Measurements from ENCODE around the gene POLR1B. TPM values are rescaled to one million over a fixed set of nuclear protein-coding genes. Genes with fewer than 3 reads are reported as not detected.
"Not testable (repeated sequence)": the region's sequence is repeated elsewhere in the genome, so short reads cannot be mapped to it uniquely, and the experiment has no call there.

The POLR1B gene
- polyA plus RNA-seq, 2 donors: 5.7 to 7.5 TPM

GRCh38 chr2:112518807-112519206 is 23.5 kb upstream of the POLR1B start:
- no peak overlapping the region for H3K27ac ChIP-seq (ENCODE audit: low read depth in 2 of 2, low read length in 1 of 2)
- no peaks in the 10 kb centered on the region for H3K27me3 ChIP-seq (ENCODE audit: control insufficient read depth in 1 of 2, insufficient read depth in 2 of 2, low read length in 2 of 2)
- H3K4me1 ChIP-seq (ENCODE audit: control insufficient read depth in 2 of 2, insufficient read depth in 2 of 2, low read length in 1 of 2): no peaks in the 10 kb centered on the region
- WGBS, 2 donors: 85 to 92% methylated on average over 7 of the region's 7 CpGs
- no peak overlapping the region for H3K4me3 ChIP-seq (ENCODE audit: low read depth in 1 of 2, low read length in 2 of 2)
- H3K9me3 ChIP-seq (ENCODE audit: control insufficient read depth in 2 of 2, insufficient read depth in 1 of 2, low read depth in 1 of 2, low read length in 1 of 2): no peaks in the 10 kb centered on the region
- H3K36me3 ChIP-seq (ENCODE audit: control insufficient read depth in 2 of 2, insufficient read depth in 2 of 2, low read length in 1 of 2): peaks cover 10 to 18% of the 10 kb centered on the region in 2 donors

GRCh38 chr2:112519506-112519905 is 22.8 kb upstream of the POLR1B start:
- Histone ChIP-seq H3K4me3 (ENCODE audit: low read depth in 1 of 2, low read length in 2 of 2) (no peak overlapping the region), H3K4me1 (ENCODE audit: control insufficient read depth in 2 of 2, insufficient read depth in 2 of 2, low read length in 1 of 2) (no peaks in the 10 kb centered on the region), H3K36me3 (ENCODE audit: control insufficient read depth in 2 of 2, insufficient read depth in 2 of 2, low read length in 1 of 2) (peaks cover 10 to 18% of the 10 kb centered on the region in 2 donors), H3K27ac (ENCODE audit: low read depth in 2 of 2, low read length in 1 of 2) (no peak overlapping the region), H3K9me3 (ENCODE audit: control insufficient read depth in 2 of 2, insufficient read depth in 1 of 2, low read depth in 1 of 2, low read length in 1 of 2) (no peaks in the 10 kb centered on the region), H3K27me3 (ENCODE audit: control insufficient read depth in 1 of 2, insufficient read depth in 2 of 2, low read length in 2 of 2) (no peaks in the 10 kb centered on the region)
- 85 to 90% methylated on average over 9 of the region's 9 CpGs for WGBS, 2 donors

GRCh38 chr2:112520234-112520783 is 22.0 kb upstream of the POLR1B start:
- H3K9me3 ChIP-seq (ENCODE audit: control insufficient read depth in 2 of 2, insufficient read depth in 1 of 2, low read depth in 1 of 2, low read length in 1 of 2): no peaks in the 10 kb centered on the region
- no peaks in the 10 kb centered on the region for H3K4me1 ChIP-seq (ENCODE audit: control insufficient read depth in 2 of 2, insufficient read depth in 2 of 2, low read length in 1 of 2)
- no peaks in the 10 kb centered on the region for H3K27me3 ChIP-seq (ENCODE audit: control insufficient read depth in 1 of 2, insufficient read depth in 2 of 2, low read length in 2 of 2)
- peaks cover 10 to 18% of the 10 kb centered on the region in 2 donors for H3K36me3 ChIP-seq (ENCODE audit: control insufficient read depth in 2 of 2, insufficient read depth in 2 of 2, low read length in 1 of 2)
- no peak overlapping the region for H3K27ac ChIP-seq (ENCODE audit: low read depth in 2 of 2, low read length in 1 of 2)
- no peak overlapping the region for H3K4me3 ChIP-seq (ENCODE audit: low read depth in 1 of 2, low read length in 2 of 2)
- WGBS, 2 donors: 92 to 94% methylated on average over 7 of the region's 7 CpGs

GRCh38 chr2:112523291-112523777 is 18.9 kb upstream of the POLR1B start:
- 95 to 97% methylated on average over 3 of the region's 3 CpGs for WGBS, 2 donors
- H3K27ac ChIP-seq (ENCODE audit: low read depth in 2 of 2, low read length in 1 of 2): no peak overlapping the region
- peaks cover 10 to 18% of the 10 kb centered on the region in 2 donors for H3K36me3 ChIP-seq (ENCODE audit: control insufficient read depth in 2 of 2, insufficient read depth in 2 of 2, low read length in 1 of 2)
- no peaks in the 10 kb centered on the region for H3K4me1 ChIP-seq (ENCODE audit: control insufficient read depth in 2 of 2, insufficient read depth in 2 of 2, low read length in 1 of 2)
- no peak overlapping the region for H3K4me3 ChIP-seq (ENCODE audit: low read depth in 1 of 2, low read length in 2 of 2)
- H3K9me3 ChIP-seq (ENCODE audit: control insufficient read depth in 2 of 2, insufficient read depth in 1 of 2, low read depth in 1 of 2, low read length in 1 of 2): no peaks in the 10 kb centered on the region
- H3K27me3 ChIP-seq (ENCODE audit: control insufficient read depth in 1 of 2, insufficient read depth in 2 of 2, low read length in 2 of 2): no peaks in the 10 kb centered on the region

- H3K9me3 ChIP-seq (ENCODE audit: control insufficient read depth in 2 of 2, insufficient read depth in 1 of 2, low read depth in 1 of 2, low read length in 1 of 2); H3K4me3 ChIP-seq (ENCODE audit: low read depth in 1 of 2, low read length in 2 of 2); H3K27me3 ChIP-seq (ENCODE audit: control insufficient read depth in 1 of 2, insufficient read depth in 2 of 2, low read length in 2 of 2); H3K27ac ChIP-seq (ENCODE audit: low read depth in 2 of 2, low read length in 1 of 2); H3K4me1 ChIP-seq (ENCODE audit: control insufficient read depth in 2 of 2, insufficient read depth in 2 of 2, low read length in 1 of 2): not testable (repeated sequence)
- WGBS, 2 donors: 94 to 97% methylated on average over 3 of the region's 3 CpGs
- H3K36me3 ChIP-seq (ENCODE audit: control insufficient read depth in 2 of 2, insufficient read depth in 2 of 2, low read length in 1 of 2): peaks cover 14 to 25% of the 10 kb centered on the region in 2 donors
These were observed 18.0 kb upstream of the POLR1B start for GRCh38 chr2:112524276-112524675.

- H3K36me3 ChIP-seq (ENCODE audit: control insufficient read depth in 2 of 2, insufficient read depth in 2 of 2, low read length in 1 of 2): peaks cover 9 to 10% of the 10 kb centered on the region in 2 donors
These were observed 13.7 kb upstream of the POLR1B start for GRCh38 chr2:112528541-112528940.

GRCh38 chr2:112529757-112530156 is 12.5 kb upstream of the POLR1B start:
- WGBS, 2 donors: 81 to 82% methylated on average over 4 of the region's 4 CpGs
- Histone ChIP-seq H3K27ac (ENCODE audit: low read depth in 2 of 2, low read length in 1 of 2) (no peak overlapping the region), H3K4me1 (ENCODE audit: control insufficient read depth in 2 of 2, insufficient read depth in 2 of 2, low read length in 1 of 2) (no peaks in the 10 kb centered on the region), H3K9me3 (ENCODE audit: control insufficient read depth in 2 of 2, insufficient read depth in 1 of 2, low read depth in 1 of 2, low read length in 1 of 2) (no peaks in the 10 kb centered on the region), H3K4me3 (ENCODE audit: low read depth in 1 of 2, low read length in 2 of 2) (no peak overlapping the region), H3K27me3 (ENCODE audit: control insufficient read depth in 1 of 2, insufficient read depth in 2 of 2, low read length in 2 of 2) (no peaks in the 10 kb centered on the region), H3K36me3 (ENCODE audit: control insufficient read depth in 2 of 2, insufficient read depth in 2 of 2, low read length in 1 of 2) (peaks cover 9 to 10% of the 10 kb centered on the region in 2 donors)

More at GRCh38 chr2:112528541-112528940, 13.7 kb upstream of the POLR1B start:
- WGBS, 2 donors: 92% methylated on average over 5 of the region's 5 CpGs
- no peak overlapping the region for H3K27ac ChIP-seq (ENCODE audit: low read depth in 2 of 2, low read length in 1 of 2)
- no peaks in the 10 kb centered on the region for H3K9me3 ChIP-seq (ENCODE audit: control insufficient read depth in 2 of 2, insufficient read depth in 1 of 2, low read depth in 1 of 2, low read length in 1 of 2)
- H3K27me3 ChIP-seq (ENCODE audit: control insufficient read depth in 1 of 2, insufficient read depth in 2 of 2, low read length in 2 of 2): no peaks in the 10 kb centered on the region
- no peak overlapping the region for H3K4me3 ChIP-seq (ENCODE audit: low read depth in 1 of 2, low read length in 2 of 2)
- no peaks in the 10 kb centered on the region for H3K4me1 ChIP-seq (ENCODE audit: control insufficient read depth in 2 of 2, insufficient read depth in 2 of 2, low read length in 1 of 2)

GRCh38 chr2:112530728-112531127 is 11.5 kb upstream of the POLR1B start:
- H3K9me3 ChIP-seq (ENCODE audit: control insufficient read depth in 2 of 2, insufficient read depth in 1 of 2, low read depth in 1 of 2, low read length in 1 of 2): no peaks in the 10 kb centered on the region
- 96 to 98% methylated on average over 4 of the region's 4 CpGs for WGBS, 2 donors
- H3K4me1 ChIP-seq (ENCODE audit: control insufficient read depth in 2 of 2, insufficient read depth in 2 of 2, low read length in 1 of 2): no peaks in the 10 kb centered on the region
- no peak overlapping the region for H3K27ac ChIP-seq (ENCODE audit: low read depth in 2 of 2, low read length in 1 of 2)
- no peaks in the 10 kb centered on the region for H3K27me3 ChIP-seq (ENCODE audit: control insufficient read depth in 1 of 2, insufficient read depth in 2 of 2, low read length in 2 of 2)
- peaks cover 9 to 10% of the 10 kb centered on the region in 2 donors for H3K36me3 ChIP-seq (ENCODE audit: control insufficient read depth in 2 of 2, insufficient read depth in 2 of 2, low read length in 1 of 2)
- H3K4me3 ChIP-seq (ENCODE audit: low read depth in 1 of 2, low read length in 2 of 2): no peak overlapping the region

GRCh38 chr2:112534826-112535225 is 7.4 kb upstream of the POLR1B start:
- no peak overlapping the region for H3K4me3 ChIP-seq (ENCODE audit: low read depth in 1 of 2, low read length in 2 of 2)
- H3K36me3 ChIP-seq (ENCODE audit: control insufficient read depth in 2 of 2, insufficient read depth in 2 of 2, low read length in 1 of 2): peaks cover 2 to 5% of the 10 kb centered on the region in 2 donors
- H3K27me3 ChIP-seq (ENCODE audit: control insufficient read depth in 1 of 2, insufficient read depth in 2 of 2, low read length in 2 of 2): no peaks in the 10 kb centered on the region
- no peaks in the 10 kb centered on the region for H3K9me3 ChIP-seq (ENCODE audit: control insufficient read depth in 2 of 2, insufficient read depth in 1 of 2, low read depth in 1 of 2, low read length in 1 of 2)
- no peak overlapping the region for H3K27ac ChIP-seq (ENCODE audit: low read depth in 2 of 2, low read length in 1 of 2)
- H3K4me1 ChIP-seq (ENCODE audit: control insufficient read depth in 2 of 2, insufficient read depth in 2 of 2, low read length in 1 of 2): no peaks in the 10 kb centered on the region
- WGBS, 2 donors: 68 to 85% methylated on average over 1 of the region's 1 CpG

GRCh38 chr2:112536665-112537064 is 5.6 kb upstream of the POLR1B start:
- H3K27ac ChIP-seq (ENCODE audit: low read depth in 2 of 2, low read length in 1 of 2); H3K9me3 ChIP-seq (ENCODE audit: control insufficient read depth in 2 of 2, insufficient read depth in 1 of 2, low read depth in 1 of 2, low read length in 1 of 2); H3K4me3 ChIP-seq (ENCODE audit: low read depth in 1 of 2, low read length in 2 of 2): not testable (repeated sequence)

More at GRCh38 chr2:112536665-112537064, 5.6 kb upstream of the POLR1B start:
- H3K4me1 ChIP-seq (ENCODE audit: control insufficient read depth in 2 of 2, insufficient read depth in 2 of 2, low read length in 1 of 2); H3K27me3 ChIP-seq (ENCODE audit: control insufficient read depth in 1 of 2, insufficient read depth in 2 of 2, low read length in 2 of 2); H3K36me3 ChIP-seq (ENCODE audit: control insufficient read depth in 2 of 2, insufficient read depth in 2 of 2, low read length in 1 of 2): not testable (repeated sequence)
